Lung (tissue), 12 donors: Measurements from ENCODE around the gene PRPF40A. TPM values are rescaled to one million over a fixed set of nuclear protein-coding genes. Genes with fewer than 3 reads are reported as not detected.

Experiments used
- ATAC-seq: fragments of 200-7000 bp; cut with Tn5 transposase; one replicate; pipeline ENCODE4 v1.9.1; 2020; ENCODE audit warnings: moderate number of reproducible peaks; ENCODE audit not compliant: insufficient read depth, low FRiP score
- DNase-seq, 3 donors: peaks; one replicate each; pipeline ENCODE4 v3.0.0-alpha.2; 2013 to 2017
- H3K27ac ChIP-seq, 2 donors: one replicate each; pipeline ENCODE4 v1.5.1; 2013; ENCODE audit warnings: mild to moderate bottlenecking in 2 of 2, moderate library complexity in 2 of 2, control low read depth in 1 of 2, inconsistent platforms in 1 of 2, low read depth in 1 of 2, low read length in 1 of 2
- H3K27me3 ChIP-seq, 3 donors: one replicate each; pipeline ENCODE4 v1.5.1; 2013; ENCODE audit warnings: low read length in 2 of 3; ENCODE audit not compliant: control insufficient read depth in 3 of 3, insufficient read depth in 3 of 3
- H3K36me3 ChIP-seq, 4 donors: one replicate each; pipeline ENCODE4 v1.5.1; 2013; ENCODE audit warnings: low read length in 4 of 4, mild to moderate bottlenecking in 1 of 4, moderate library complexity in 1 of 4; ENCODE audit not compliant: control insufficient read depth in 4 of 4, insufficient read depth in 4 of 4
- H3K4me1 ChIP-seq, 5 donors: one replicate each; pipeline ENCODE4 v1.5.1; 2013; ENCODE audit warnings: low read length in 5 of 5, mild to moderate bottlenecking in 2 of 5, moderate library complexity in 1 of 5; ENCODE audit not compliant: control insufficient read depth in 5 of 5, insufficient read depth in 5 of 5
- H3K4me3 ChIP-seq: one replicate; pipeline ENCODE4 v1.5.1; 2013; ENCODE audit warnings: mild to moderate bottlenecking, control low read depth, moderate library complexity
- H3K9ac ChIP-seq, 2 donors: one replicate each; pipeline ENCODE4 v1.5.1; 2013; ENCODE audit warnings: low read length in 2 of 2, control low read depth in 1 of 2; ENCODE audit not compliant: insufficient read depth in 1 of 2
- H3K9me3 ChIP-seq, 4 donors: one replicate each; pipeline ENCODE4 v1.5.1; 2013; ENCODE audit warnings: low read length in 3 of 4, mild to moderate bottlenecking in 1 of 4, moderate library complexity in 1 of 4; ENCODE audit not compliant: control insufficient read depth in 4 of 4, insufficient read depth in 3 of 4
- CTCF ChIP-seq: IDR thresholded peaks from 2 replicates; pipeline ENCODE4 v1.5.1; 2012; ENCODE audit warnings: mild to moderate bottlenecking; ENCODE audit errors: control extremely low read depth, extremely low read depth
- WGBS, 2 donors: extraction: QIAGEN DNeasy Blood & Tissue Kit; methylation state at CpG; one replicate each; pipeline ENCODE4 v1.1.7; 2013; 5-methylcytosine and 5-hydroxymethylcytosine counted together
- polyA plus RNA-seq, 2 donors: library from polyadenylated mRNA; stranded (reverse); fragments of 200-250 nt; gene quantifications; one replicate each; pipeline ENCODE4 v1.2.1, GENCODE V29; 2013
- total RNA-seq, 2 donors: library from RNA; depleted of rRNA in 1 of 2; stranded (reverse); fragments of >200 nt in 1 of 2; gene quantifications; one replicate each; pipeline ENCODE4 v1.2.1, GENCODE V29; 2014 to 2021
- donor health status: control.
- donor health status: control.
- donor health status: Bipolar disorder and iron deficiency.
- donor health status: healthy.
- donor health status: DM: yes; HTN: yes; CAD: no.

Gene PRPF40A
- total and polyA plus RNA-seq, 4 donors = 20.1 to 131 (median 58.6) TPM

- no peak overlapping the region for H3K9ac ChIP-seq
- TF ChIP-seq CTCF = no peak
- H3K9me3 ChIP-seq = peaks cover 0 to 1% (median 0%) of the 10 kb centered on the region in 4 donors
- no peak overlapping the region for H3K27ac ChIP-seq
- no peaks in the 10 kb centered on the region for H3K4me1 ChIP-seq
- 69 to 92% methylated on average over 7 of the region's 7 CpGs for WGBS, 2 donors
- H3K36me3 ChIP-seq = peaks cover 21 to 49% (median 35%) of the 10 kb centered on the region in 4 donors
- DNase-seq (no peak), ATAC-seq (no peak)
- H3K27me3 ChIP-seq = no peaks in the 10 kb centered on the region
- H3K4me3 ChIP-seq = no peak overlapping the region
These were observed 80.0 kb downstream of the PRPF40A start for GRCh38 chr2:152637251-152637650.

DNA sequence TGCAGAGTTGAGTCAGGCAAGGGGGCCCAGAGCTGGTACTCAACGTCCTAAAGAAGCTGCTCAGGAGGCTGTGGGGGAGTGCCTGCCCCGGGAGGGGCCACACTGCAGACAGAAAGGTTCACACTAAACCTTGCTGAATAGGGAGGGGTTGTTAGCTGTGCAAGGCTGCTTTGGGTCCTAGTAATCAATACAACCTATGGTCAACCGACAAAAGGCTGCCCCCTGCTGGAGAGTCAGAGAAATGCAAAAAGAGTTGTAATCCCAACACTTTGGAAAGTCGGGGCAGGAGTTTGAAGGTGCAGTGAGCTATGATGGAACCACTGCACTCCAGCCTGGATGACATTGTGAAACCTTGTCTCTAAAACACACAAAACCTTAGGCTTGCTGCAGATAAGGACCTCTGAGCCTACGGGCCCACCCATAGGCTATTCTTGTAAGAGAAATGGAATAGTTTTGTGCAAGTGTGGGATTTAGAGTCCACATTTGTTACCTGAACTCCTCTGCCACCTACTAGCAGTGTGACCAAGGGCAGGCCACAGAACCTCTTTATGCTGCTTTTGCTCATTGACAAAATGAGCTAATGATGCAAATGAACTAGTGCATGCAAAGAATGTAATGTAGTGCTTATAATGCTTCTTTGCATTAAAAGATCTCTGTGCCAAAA, 81.5 kb downstream of the PRPF40A start:
- WGBS, 2 donors = 30 to 38% methylated on average over 5 of the region's 5 CpGs
- Histone ChIP-seq H3K9me3 (peaks cover 0 to 1% (median 0%) of the 10 kb centered on the region in 4 donors), H3K36me3 (peaks cover 23 to 46% (median 38%) of the 10 kb centered on the region in 4 donors), H3K4me3 (no peak overlapping the region), H3K27me3 (no peaks in the 10 kb centered on the region), H3K27ac (no peak overlapping the region), H3K4me1 (no peaks in the 10 kb centered on the region), H3K9ac (no peak overlapping the region)
- DNase-seq (peak; percentile 65 to 68 (median 66)), ATAC-seq (no peak)
- TF ChIP-seq CTCF = peak; percentile 48

- no peak overlapping the region for H3K4me3 ChIP-seq
- no peak overlapping the region for H3K9ac ChIP-seq
- peaks cover 0 to 1% (median 0%) of the 10 kb centered on the region in 4 donors for H3K9me3 ChIP-seq
- TF ChIP-seq CTCF = no peak
- DNase-seq (no peak), ATAC-seq (no peak)
- no peaks in the 10 kb centered on the region for H3K27me3 ChIP-seq
- no peaks in the 10 kb centered on the region for H3K4me1 ChIP-seq
- peaks cover 24 to 35% (median 26%) of the 10 kb centered on the region in 4 donors for H3K36me3 ChIP-seq
- WGBS, 2 donors = 98% methylated on average over 3 of the region's 3 CpGs
- no peak overlapping the region for H3K27ac ChIP-seq
These were observed 84.5 kb downstream of the PRPF40A start for GRCh38 chr2:152632736-152633135.

- peaks cover 0 to 11% (median 0%) of the 10 kb centered on the region in 5 donors for H3K4me1 ChIP-seq
- no peak overlapping the region for H3K27ac ChIP-seq
- peaks cover 0 to 1% (median 0%) of the 10 kb centered on the region in 4 donors for H3K9me3 ChIP-seq
- no peak overlapping the region for H3K9ac ChIP-seq
- no peak for TF ChIP-seq CTCF
- WGBS, 2 donors = 92 to 94% methylated on average over 4 of the region's 4 CpGs
- no peak for DNase-seq
- ATAC-seq = no peak
- H3K27me3 ChIP-seq = no peaks in the 10 kb centered on the region
- peaks cover 11 to 26% (median 20%) of the 10 kb centered on the region in 4 donors for H3K36me3 ChIP-seq
- no peak overlapping the region for H3K4me3 ChIP-seq
These were observed 86.8 kb downstream of the PRPF40A start for GRCh38 chr2:152630466-152630865.
